ENCODE results near the gene ZNF697.

The ZNF697 gene

GRCh38 chr1:119660253-119661083, 12.4 kb upstream of the ZNF697 start:
- no peak for DNase-seq

GRCh38 chr1:119659628-119660027, 11.6 kb upstream of the ZNF697 start:
- DNase-seq: no peak

GRCh38 chr1:119656410-119656955, 8.4 kb upstream of the ZNF697 start:
- DNase-seq: no peak

- no peak for DNase-seq
These were observed 7.1 kb upstream of the ZNF697 start for GRCh38 chr1:119655154-119655553.

DNA sequence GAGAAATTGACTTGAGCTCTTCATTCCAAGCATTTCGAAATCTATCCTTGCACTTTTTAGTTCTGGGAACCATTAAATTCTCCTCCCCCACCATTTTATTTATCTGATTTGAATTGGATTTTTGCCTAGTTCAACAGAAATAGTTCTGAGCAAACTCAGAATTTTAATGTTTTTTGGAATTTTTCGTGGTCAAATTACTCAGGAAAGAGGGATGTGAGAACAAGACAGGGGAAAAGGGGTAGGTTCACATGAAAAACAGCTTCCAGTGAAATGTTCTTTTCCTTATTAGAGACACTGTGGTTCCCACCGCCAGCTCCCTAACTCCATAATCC, 5.7 kb upstream of the ZNF697 start:
- DNase-seq: no peak

GRCh38 chr1:119653135-119653838, 5.2 kb upstream of the ZNF697 start:
- no peak for DNase-seq

DNA sequence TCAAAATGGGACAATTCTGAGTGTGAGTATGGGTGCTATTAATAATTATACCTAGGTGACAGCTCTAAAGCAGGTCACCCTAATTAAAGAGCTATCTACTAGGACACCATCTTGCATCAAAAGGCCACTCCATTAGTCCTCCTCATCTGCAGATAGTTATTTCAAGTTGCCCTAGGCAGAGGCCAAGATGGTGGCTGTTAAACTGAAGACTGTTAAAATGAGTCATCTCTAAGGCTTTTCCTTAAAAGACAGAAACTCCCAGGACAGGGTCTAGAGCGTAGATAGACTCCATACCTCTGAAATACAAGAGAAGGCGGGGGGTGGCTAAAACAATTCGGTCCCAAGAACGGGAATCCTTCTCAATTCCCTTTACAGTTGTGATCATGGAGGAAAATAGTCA, 4.5 kb upstream of the ZNF697 start:
- DNase-seq: no peak

DNA sequence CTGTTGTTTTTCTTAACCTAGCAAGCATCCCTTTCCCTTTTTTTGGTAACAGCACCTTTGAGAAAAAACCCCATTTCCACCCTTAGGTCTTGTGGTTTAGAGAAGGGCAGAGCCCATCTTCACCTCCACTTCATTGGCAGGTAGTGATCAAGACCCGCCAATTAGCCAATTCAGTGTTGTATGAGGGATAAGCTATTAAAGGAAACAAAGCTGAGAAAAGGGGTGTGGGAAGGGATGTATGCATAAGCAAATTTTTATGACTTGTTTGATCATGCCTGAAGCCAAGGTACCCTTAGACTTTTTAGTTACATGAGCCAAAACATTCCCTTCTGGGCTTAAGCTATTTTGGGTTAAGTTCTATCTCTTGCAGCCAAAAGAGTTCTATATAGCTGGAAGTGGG, 3.6 kb upstream of the ZNF697 start:
- DNase-seq: no peak

- DNase-seq: no peak
These were observed 3.1 kb upstream of the ZNF697 start for GRCh38 chr1:119651133-119651532.

DNA sequence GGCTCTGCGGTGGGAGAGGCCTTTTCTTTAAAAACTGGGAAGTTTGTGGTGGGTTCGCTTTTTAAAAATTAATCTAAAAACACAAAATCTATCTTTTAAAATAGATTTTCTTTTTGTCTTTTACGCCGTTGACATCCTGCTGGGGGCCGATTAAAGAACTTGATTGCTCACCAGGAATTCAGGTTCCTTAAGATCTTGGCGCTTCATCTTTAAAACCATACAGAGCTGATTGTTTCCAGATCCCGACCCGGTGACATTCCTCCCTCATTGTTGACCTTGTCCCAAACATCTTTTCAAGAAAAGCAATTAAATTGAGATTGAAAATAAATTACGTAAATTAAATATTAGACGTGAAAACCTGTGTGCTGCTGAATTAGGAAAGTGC, 546 bp upstream of the ZNF697 start:
- peak in 1 of 2 experiments; percentile 11 for DNase-seq

- DNase-seq: no peak
These were observed 785 bp downstream of the ZNF697 start for GRCh38 chr1:119647228-119647733.

DNA sequence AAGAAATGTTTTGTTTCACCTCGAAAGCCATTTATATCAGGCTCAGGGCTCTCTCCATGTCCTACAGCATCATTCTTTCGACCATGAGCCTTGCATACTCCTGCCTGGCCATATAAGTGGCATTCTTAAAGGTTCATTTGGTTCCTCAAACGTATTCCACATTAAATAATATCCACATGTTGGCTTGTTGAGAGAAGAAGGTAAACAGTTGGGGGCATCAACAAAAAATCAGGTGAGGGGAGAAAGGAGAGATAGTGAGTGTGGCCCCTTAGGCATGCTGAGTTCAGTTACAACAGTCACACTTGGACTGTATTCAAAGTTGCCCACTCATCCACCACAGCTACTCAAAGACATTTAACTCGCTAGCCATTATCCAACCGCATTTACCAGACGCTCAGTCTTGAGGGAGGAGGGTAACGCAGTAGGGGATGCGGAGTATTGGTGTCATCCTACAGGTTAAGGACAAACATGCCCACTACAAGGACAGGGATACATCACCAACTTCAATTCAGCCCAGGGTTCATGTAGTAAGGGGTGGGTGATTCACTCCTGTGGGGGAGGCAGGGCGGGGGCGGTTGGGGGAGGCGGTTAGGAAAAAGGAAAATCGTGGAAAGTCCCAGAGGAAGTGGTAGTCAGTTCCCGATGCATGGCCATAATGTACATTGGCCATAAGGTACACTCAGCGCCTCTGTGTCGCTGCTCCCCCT, 1.4 kb downstream of the ZNF697 start:
- DNase-seq: no peak

- DNase-seq: no peak
These were observed 9.0 kb downstream of the ZNF697 start for GRCh38 chr1:119639109-119639508.

GRCh38 chr1:119637710-119638109, 10.4 kb downstream of the ZNF697 start:
- no peak for DNase-seq

DNA sequence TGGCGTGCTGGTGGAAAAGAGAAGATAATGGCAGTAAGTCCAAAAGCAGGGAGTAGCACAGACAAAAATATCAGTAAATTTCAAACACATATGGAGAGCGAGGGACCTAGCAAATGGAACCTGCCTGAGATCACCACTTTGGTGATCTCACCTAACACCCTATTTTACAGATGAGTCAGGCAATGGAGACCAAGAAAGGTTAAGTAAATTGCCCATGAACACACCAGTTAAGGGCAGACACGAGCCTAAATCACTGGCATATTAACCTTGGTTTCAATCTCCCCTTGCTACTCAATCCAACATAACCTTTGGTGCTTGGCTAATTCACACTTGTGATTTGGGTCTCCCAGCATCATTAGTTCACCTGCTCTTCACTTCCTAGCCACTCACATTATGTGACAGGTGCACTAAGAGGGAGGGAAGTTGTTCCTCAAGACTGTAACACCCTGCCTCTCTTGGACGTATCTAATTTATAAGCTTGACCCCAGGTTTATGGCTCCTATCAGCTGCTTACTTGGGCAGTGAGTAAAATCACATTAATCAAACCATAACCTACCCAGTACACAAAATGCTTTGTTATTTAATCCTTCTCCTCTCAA, 11.5 kb downstream of the ZNF697 start:
- DNase-seq: no peak

- no peak for DNase-seq
These were observed 12.2 kb downstream of the ZNF697 start for GRCh38 chr1:119635811-119636390.

GRCh38 chr1:119634016-119634415, 14.1 kb downstream of the ZNF697 start:
- DNase-seq: no peak

- no peak for DNase-seq
These were observed 14.5 kb downstream of the ZNF697 start for GRCh38 chr1:119633575-119633974.

GRCh38 chr1:119632841-119633240, 15.2 kb downstream of the ZNF697 start:
- no peak for DNase-seq

GRCh38 chr1:119632103-119632490, 16.0 kb downstream of the ZNF697 start:
- no peak for DNase-seq

GRCh38 chr1:119631433-119632102, 16.5 kb downstream of the ZNF697 start:
- no peak for DNase-seq

- DNase-seq: no peak
These were observed 17.0 kb downstream of the ZNF697 start for GRCh38 chr1:119631086-119631432.
